Measurements from ENCODE around the gene THSD4. TPM values are rescaled to one million over a fixed set of nuclear protein-coding genes. Genes with fewer than 3 reads are reported as not detected.
A peak's percentile ranks its signal among the peaks of the same experiment; 100 is the strongest.

THSD4 gene
- polyA plus RNA-seq, 2 of the 4 experiments (the other 2 are of a cell fraction), result 15.8 to 40.7 TPM

- TF ChIP-seq HMGXB4 (CRISPR knock-in tag; IDR thresholded peaks at IDR 0.05; ENCODE audit: borderline replicate concordance), result no peak
Measured at GRCh38 chr15:71323584-71323983, 208.3 kb downstream of the THSD4 start (continued).

- ATAC-seq, result no peak
- 32% methylated on average over 1 of the region's 1 CpG for WGBS (ENCODE audit: missing lambda C conversion rate)
- TF ChIP-seq HEYL (CRISPR knock-in tag; IDR thresholded peaks at IDR 0.05) (no peak), TP53 (CRISPR knock-in tag; IDR thresholded peaks at IDR 0.05) (0 out of 2 replicates have a peak, but pooled peaks have one; percentile 16)
- no peak for DNase-seq (ENCODE audit: low read depth in 1 of 2, low spot score in 1 of 2)
- no peaks in the 10 kb centered on the region for H3K9me3 ChIP-seq
- peaks cover 14% of the 10 kb centered on the region; the same call in 1 of the 3 replicates for H3K4me1 ChIP-seq
- FAIRE-seq, result no peak
- CTCF ChIA-PET, result interaction anchor here (1.4 kb wide), 1 partner anchor 33 kb away, joined by 3 read pairs; no protein-coding TSS in a partner anchor
- H3K4me3 ChIP-seq, result no peak overlapping the region
- peak overlapping the region in 1 of 2 experiments; percentile 16; a peak in 1 of 6 replicates for H3K27ac ChIP-seq
- POLR2A ChIA-PET, result no interaction called here
- no peak overlapping the region for H3K4me2 ChIP-seq
Measured at GRCh38 chr15:71325481-71325880, 210.2 kb downstream of the THSD4 start.

- DNase-seq (ENCODE audit: low read depth in 1 of 2, low spot score in 1 of 2), result no peak
- WGBS (ENCODE audit: missing lambda C conversion rate), result 88% methylated on average over 3 of the region's 3 CpGs
- ChIA-PET CTCF (interaction anchor here (1.0 to 1.5 kb wide), 2 partner anchors 25 to 124 kb away, joined by 3 read pairs; no protein-coding TSS in a partner anchor), POLR2A (no interaction called here)
- no peak for TF ChIP-seq GATA3 (IDR thresholded peaks at IDR 0.05; ENCODE audit: borderline replicate concordance)
- peak; percentile 25 for TF ChIP-seq MAFK (IDR thresholded peaks at IDR 0.05; ENCODE audit: partially characterized antibody)
- Histone ChIP-seq H3K9me3 (no peaks in the 10 kb centered on the region), H3K4me2 (no peak overlapping the region), H3K4me3 (no peak overlapping the region), H3K27ac (no peak overlapping the region), H3K4me1 (peaks cover 14% of the 10 kb centered on the region; the same call in 1 of the 3 replicates)
- no peak for ATAC-seq
- FAIRE-seq, result no peak
Measured at GRCh38 chr15:71328453-71328852, 213.2 kb downstream of the THSD4 start.

- ChIA-PET CTCF (interaction anchor here (1.0 to 1.5 kb wide), 2 partner anchors 25 to 123 kb away, joined by 3 read pairs; no protein-coding TSS in a partner anchor), POLR2A (no interaction called here)
- Histone ChIP-seq H3K4me2 (no peak overlapping the region), H3K27ac (peak overlapping the region in 1 of 2 experiments; percentile 3; a peak in 1 of 6 replicates), H3K4me3 (no peak overlapping the region), H3K9me3 (no peaks in the 10 kb centered on the region), H3K4me1 (peaks cover 14% of the 10 kb centered on the region; the same call in 1 of the 3 replicates)
- 92% methylated on average over 8 of the region's 8 CpGs for WGBS (ENCODE audit: missing lambda C conversion rate)
- TF ChIP-seq POLR2AphosphoS2 (conservative IDR thresholded peaks at IDR 0.05; ENCODE audit: low read length), result no peak
- no peak for TF ChIP-seq ZFP36 (IDR thresholded peaks at IDR 0.05; ENCODE audit: borderline replicate concordance, partially characterized antibody)
- no peak for TF ChIP-seq MAX (IDR thresholded peaks at IDR 0.05)
- DNase-seq (ENCODE audit: low read depth in 1 of 2, low spot score in 1 of 2) (no peak), ATAC-seq (no peak), FAIRE-seq (no peak)
Measured at GRCh38 chr15:71329041-71329440, 213.8 kb downstream of the THSD4 start.

- FAIRE-seq, result no peak
Measured at GRCh38 chr15:71329497-71330260, 214.4 kb downstream of the THSD4 start.

GRCh38 chr15:71330638-71331162 is 215.4 kb downstream of the THSD4 start:
- ATAC-seq, result no peak
- Histone ChIP-seq H3K4me2 (no peak overlapping the region), H3K27ac (no peak overlapping the region), H3K4me3 (no peak overlapping the region), H3K4me1 (peaks cover 8% of the 10 kb centered on the region; the same call in 1 of the 3 replicates), H3K9me3 (no peaks in the 10 kb centered on the region)
- WGBS (ENCODE audit: missing lambda C conversion rate), result 85% methylated on average over 11 of the region's 11 CpGs
- DNase-seq (ENCODE audit: low read depth in 1 of 2, low spot score in 1 of 2), result no peak
- POLR2A ChIA-PET, result no interaction called here
- FAIRE-seq, result no peak
- CTCF ChIA-PET, result interaction anchor here (0.9 kb wide), 2 partner anchors 10 to 35 kb away, joined by 3 to 5 read pairs; no protein-coding TSS in a partner anchor
- TF ChIP-seq CBX8 (IDR thresholded peaks at IDR 0.05) (no peak), HOXB13 (CRISPR knock-in tag; IDR thresholded peaks at IDR 0.05; ENCODE audit: low read depth) (no peak), MAX (IDR thresholded peaks at IDR 0.05) (no peak), SREBF2 (IDR thresholded peaks at IDR 0.05) (no peak), NR3C1 (IDR thresholded peaks at IDR 0.05) (no peak), TFCP2L1 (CRISPR knock-in tag; IDR thresholded peaks at IDR 0.05) (no peak)

More at GRCh38 chr15:71329497-71330260, 214.4 kb downstream of the THSD4 start:
- POLR2A ChIA-PET, result no interaction called here
- Histone ChIP-seq H3K4me1 (peaks cover 14% of the 10 kb centered on the region; the same call in 1 of the 3 replicates), H3K27ac (peak overlapping the region in 1 of 2 experiments; percentile 3; a peak in 1 of 6 replicates), H3K4me2 (no peak overlapping the region), H3K4me3 (no peak overlapping the region), H3K9me3 (no peaks in the 10 kb centered on the region)
- WGBS (ENCODE audit: missing lambda C conversion rate), result 85% methylated on average over 14 of the region's 14 CpGs
- ATAC-seq (no peak), DNase-seq (ENCODE audit: low read depth in 1 of 2, low spot score in 1 of 2) (peak in 1 of 2 experiments; percentile 24)
- no peak for TF ChIP-seq NFE2L2 (conservative IDR thresholded peaks at IDR 0.05; ENCODE audit: low read length)
- CTCF ChIA-PET, result interaction anchor here (0.9 to 1.0 kb wide), 3 partner anchors 9 to 123 kb away, joined by 3 to 5 read pairs (median 3); no protein-coding TSS in a partner anchor

All from A549 (cell line).